UCSD-AML1 (cell line): ENCODE data around the gene ZSWIM6.
"Not testable (repeated sequence)": the region's sequence is repeated elsewhere in the genome, so short reads cannot be mapped to it uniquely, and the experiment has no call there.

Experiments used
- DNase-seq: peaks from one replicate; lab custom pipeline; 2025; ENCODE audit not compliant: unreplicated experiment; lab: John Stamatoyannopoulos, UW

Gene ZSWIM6

DNA sequence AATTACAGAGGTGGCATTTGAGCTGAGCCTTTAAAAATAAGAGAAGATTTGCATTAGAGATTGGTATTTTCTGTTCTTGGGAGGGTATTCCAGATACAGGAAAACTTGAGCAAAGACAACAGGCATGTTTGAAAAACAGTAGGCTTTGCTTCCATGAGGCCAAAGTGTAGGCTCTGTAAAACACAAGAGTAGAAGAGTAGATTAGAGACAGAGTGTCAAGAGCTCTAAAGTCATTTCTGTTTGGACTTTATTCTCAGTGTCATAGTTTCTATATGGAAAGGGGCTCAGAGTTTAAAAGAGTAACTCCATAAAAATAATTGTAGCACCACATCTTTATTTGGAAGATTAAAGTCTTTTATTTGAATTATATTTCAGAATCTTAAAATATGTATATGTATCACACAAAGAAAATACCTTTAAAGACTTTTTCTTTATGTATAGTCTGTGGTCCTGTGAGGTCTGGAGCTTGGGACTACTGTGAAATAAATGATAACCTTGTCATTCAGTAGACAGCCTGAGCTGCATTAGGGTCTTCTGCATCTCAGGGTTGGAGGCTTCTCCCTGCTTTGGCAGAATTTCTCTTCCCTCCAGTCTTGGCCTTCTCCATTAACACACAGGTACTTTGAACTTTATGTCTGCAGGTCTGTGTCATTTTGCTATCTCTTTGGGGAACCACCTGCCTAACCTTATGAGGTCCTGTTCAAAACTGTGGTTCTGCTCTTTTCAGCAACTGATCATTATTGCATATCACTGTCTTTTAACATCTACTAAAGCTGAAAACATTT, 73.6 kb downstream of the ZSWIM6 start:
- no peak for DNase-seq

GRCh38 chr5:61406497-61406896, 74.4 kb downstream of the ZSWIM6 start:
- not testable (repeated sequence) for DNase-seq

- no peak for DNase-seq
These were observed 75.7 kb downstream of the ZSWIM6 start for GRCh38 chr5:61407706-61408270.

- peak; percentile 99 for DNase-seq
These were observed 76.6 kb downstream of the ZSWIM6 start for GRCh38 chr5:61408476-61409168.

DNA sequence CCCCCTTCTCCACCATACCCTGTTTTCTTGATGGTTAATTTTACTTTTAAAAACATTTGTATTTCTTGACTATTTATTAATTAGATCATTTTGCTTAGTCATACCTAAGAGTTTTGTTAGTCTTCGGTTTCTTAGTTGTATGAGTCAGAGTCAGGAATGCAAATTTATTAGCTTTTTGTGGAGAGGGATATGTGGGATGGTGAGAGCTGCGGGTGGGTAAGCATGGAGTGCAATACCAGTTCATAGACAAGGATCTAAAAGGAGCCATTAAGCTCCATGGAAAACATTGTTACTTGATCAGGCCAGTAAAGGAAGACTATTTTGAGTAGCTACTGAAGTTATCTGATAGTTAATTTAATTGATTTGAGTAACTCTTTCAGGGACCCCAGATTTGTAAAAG, 77.5 kb downstream of the ZSWIM6 start:
- no peak for DNase-seq

DNA sequence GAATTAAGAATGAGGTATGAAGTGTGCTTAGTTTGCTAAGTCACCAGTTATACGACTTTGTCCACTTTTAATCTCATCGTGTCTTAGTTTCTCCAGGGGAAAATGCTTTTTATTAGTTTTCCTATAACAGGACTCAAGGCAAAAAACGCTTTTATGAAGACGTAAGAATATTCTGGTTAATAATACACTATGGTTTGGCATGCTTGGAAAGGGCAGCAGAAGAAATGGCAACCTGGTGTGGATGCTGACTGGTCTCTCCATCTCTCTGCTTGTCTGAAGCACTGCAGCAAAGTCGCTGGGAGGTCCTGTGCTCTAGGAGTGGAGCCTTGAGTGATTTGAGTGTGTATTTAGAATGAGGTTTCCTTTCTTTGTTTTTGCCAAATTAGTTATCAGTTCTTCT, 78.8 kb downstream of the ZSWIM6 start:
- DNase-seq, result no peak

DNA sequence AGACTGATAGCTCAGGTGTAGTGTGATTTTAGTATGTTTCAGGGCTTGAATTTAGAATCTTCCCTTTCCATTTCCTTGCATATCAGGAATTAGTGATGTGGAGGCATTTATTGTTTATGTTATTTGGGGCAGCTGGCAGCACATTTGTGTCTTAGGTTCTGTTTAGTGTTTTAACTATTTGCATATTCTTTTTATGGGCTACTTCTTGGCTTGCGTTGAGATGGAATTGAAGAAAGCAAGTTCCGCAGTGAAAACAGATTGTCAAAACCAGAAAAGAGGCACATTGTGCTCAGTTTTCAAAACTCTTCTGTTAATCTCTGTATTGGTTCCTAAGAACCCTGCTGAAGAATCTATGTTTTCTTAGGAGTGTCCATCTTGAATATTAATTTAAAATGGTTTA, 80.3 kb downstream of the ZSWIM6 start:
- DNase-seq, result no peak

DNA sequence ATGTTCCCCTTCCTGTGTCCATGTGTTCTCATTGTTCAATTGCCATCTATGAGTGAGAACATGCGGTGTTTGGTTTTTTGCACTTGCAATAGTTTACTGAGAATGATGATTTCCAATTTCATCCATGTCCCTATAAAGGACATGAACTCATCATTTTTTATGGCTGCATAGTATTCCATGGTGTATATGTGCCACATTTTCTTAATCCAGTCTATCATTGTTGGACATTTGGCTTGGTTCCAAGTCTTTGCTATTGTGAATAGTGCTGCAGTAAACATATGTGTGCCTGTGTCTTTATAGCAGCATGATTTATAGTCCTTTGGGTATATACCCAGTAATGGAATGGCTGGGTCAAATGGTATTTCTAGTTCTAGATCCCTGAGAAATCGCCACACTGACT, 81.1 kb downstream of the ZSWIM6 start:
- not testable (repeated sequence) for DNase-seq

GRCh38 chr5:61414806-61415205, 82.7 kb downstream of the ZSWIM6 start:
- DNase-seq, result no peak

DNA sequence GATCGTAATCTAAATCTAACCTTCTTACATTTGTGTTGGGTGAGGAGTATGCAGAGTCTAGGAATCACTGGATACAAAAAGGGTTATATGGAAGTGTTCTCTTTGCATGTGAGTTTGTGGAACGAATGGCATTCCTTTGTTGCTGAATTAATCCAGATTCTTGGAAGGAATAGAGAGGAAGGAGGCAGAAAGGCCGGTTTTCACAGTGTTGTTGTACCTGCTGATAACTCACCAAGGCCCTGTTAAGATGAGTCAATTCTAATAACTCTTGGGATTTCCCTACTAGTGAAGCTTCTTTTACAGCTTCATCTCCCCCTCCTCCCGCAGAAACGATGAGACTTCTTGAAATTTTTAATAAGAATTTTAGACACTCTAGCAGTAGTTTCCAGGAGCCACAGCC, 84.0 kb downstream of the ZSWIM6 start:
- no peak for DNase-seq

DNA sequence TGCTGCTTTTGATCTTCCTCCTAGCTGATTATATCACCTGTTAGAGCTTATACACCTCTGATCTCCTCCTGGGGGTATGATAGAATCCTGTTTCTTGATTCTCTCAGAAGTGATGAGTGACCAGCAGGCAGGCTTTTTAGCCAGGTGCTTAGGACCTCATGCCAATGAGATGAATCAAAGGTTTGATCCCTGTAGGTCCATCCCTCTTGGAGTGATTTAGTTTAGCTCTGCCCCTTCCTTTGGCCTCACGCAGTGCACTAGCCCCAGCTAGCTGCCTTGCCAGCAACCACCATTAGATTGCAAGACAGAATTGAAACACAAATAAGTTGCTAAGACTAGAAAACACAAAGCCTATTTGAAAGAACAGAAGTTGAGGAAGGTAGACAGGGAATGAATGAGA, 84.4 kb downstream of the ZSWIM6 start:
- DNase-seq, result no peak

- no peak for DNase-seq
These were observed 85.3 kb downstream of the ZSWIM6 start for GRCh38 chr5:61417340-61417739.

- no peak for DNase-seq
These were observed 85.8 kb downstream of the ZSWIM6 start for GRCh38 chr5:61417851-61418250.

GRCh38 chr5:61419106-61419505, 87.0 kb downstream of the ZSWIM6 start:
- DNase-seq, result no peak

- no peak for DNase-seq
These were observed 88.0 kb downstream of the ZSWIM6 start for GRCh38 chr5:61420016-61420415.

DNA sequence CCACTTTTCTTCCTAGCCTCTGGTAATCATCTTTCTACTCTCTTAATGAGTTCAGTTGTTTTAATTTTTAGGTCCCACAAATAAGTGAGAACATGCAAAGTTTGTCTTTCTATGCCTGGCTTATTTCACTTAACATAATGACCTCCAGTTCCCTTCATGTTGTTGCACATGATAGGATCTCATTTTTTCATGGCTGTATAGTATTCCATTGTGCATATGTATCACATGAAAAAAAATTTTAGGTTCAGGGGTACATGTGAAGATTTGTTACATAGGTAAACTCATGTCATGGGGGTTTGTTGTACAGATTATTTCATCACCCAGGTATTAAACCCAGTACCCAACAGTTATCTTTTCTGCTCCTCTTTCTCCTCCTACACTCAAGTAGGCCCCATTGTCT, 89.2 kb downstream of the ZSWIM6 start:
- DNase-seq, result not testable (repeated sequence)

DNA sequence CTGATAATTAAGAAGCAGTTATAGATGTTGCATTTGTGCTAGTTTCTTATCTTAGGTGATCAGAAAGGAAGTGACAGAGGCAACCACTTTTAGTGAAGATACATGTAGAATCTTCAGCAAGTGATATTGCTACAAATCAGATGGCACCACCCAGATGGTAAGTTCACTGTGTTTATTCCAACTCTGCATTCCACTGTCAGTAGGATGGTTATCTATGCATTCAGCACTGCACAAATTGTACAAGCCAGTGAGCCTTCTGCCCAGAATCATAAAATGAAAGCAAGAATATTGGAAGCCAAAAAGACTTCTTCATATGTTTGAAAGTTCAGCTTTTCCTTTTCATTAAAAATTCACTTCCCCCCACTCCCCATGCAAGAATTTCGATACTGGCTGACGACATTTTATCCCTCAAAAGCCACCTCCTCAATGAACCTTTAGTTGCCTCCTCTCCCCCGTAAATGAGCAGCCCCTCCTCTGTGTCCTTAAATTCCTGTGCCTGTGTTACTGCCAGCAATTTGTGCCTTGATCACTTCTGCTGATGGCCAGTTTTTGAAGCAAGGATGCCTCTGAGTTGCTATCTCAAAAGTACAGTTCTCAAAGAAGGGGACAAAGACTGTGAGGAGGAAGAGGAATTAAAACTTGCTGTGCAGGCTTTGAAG, 91.6 kb downstream of the ZSWIM6 start:
- DNase-seq, result no peak

GRCh38 chr5:61425918-61426317, 93.9 kb downstream of the ZSWIM6 start:
- DNase-seq, result no peak

- DNase-seq, result no peak
These were observed 97.8 kb downstream of the ZSWIM6 start for GRCh38 chr5:61429906-61430305.

- no peak for DNase-seq
These were observed 100.0 kb downstream of the ZSWIM6 start for GRCh38 chr5:61431923-61432620.

GRCh38 chr5:61435368-61435767, 103.3 kb downstream of the ZSWIM6 start:
- no peak for DNase-seq
